Mesenteric fat pad (tissue), 1 donor: ENCODE measurements around the gene CSNK1A1L. TPM values are rescaled to one million over a fixed set of nuclear protein-coding genes. Genes with fewer than 3 reads are reported as not detected.
"Not testable (repeated sequence)": the region's sequence is repeated elsewhere in the genome, so short reads cannot be mapped to it uniquely, and the experiment has no call there.

Source experiments
- DNase-seq: peaks from one replicate; pipeline ENCODE4 v3.0.0-alpha.2; 2020; ENCODE audit warnings: low spot score
- total RNA-seq: library from RNA; stranded (reverse); fragmentation: NEBNext Ultra II Directional; extraction: Animal tissue kit (Norgen Biotek cat#: 25700); gene quantifications from one replicate; pipeline ENCODE4 v1.2.1, GENCODE V29; 2021
- donor health status: DM: yes; HTN: yes; CAD: no.

Gene CSNK1A1L
- total RNA-seq, 1 donor from 2014 or later = not detected

DNA sequence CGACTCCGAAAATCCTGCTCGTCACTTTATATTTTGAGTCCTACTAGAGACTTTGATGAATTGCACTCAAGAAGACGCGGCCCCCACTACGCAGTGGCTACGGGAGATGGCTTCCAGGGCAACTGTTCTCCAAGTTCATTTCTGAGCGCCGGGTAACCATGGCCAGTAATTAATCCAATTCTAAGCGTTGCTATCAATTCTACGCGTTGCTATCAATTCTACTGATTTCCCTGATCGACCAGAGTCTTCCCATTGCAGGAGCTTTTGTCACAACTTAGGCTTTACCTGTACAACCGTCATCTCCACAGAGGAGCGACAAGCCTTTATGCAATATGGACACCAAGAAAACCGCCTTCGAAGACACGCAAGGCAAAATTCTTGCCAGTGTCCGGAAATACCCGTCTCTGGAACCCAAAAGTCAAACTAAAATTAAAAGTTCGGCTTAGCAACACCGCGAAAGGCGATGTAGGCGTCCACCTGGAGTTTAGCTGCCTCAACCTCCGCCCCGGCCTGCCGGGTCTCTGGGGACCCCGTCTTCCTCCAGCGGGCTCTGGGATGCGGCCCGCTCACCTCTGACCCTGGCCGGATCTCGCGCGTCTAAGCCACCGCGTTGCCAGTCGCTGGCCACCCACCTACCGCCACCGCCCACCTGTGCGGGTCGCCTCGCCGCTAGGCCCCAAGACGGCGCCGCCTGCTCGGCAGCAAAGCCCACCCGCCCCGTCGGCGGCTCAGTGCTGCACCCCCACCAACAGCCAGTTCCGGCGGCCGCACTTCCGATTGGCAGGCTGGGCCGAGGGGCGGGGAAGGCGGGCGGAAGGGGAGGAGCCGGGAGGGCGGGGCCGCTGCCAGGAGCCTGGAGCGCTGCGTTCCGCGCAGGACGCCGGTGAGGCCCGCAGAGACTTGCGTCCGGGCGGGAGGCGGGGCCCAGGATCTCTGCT is 46.3 kb downstream of the CSNK1A1L start, which contains the start of gene SUPT20H:
TSS of gene SUPT20H (minus strand) at position 779 of the 938 bp plus-strand sequence. CDS start 8,198 bp downstream, outside the sequence.
- peak; percentile 98 for DNase-seq

DNA sequence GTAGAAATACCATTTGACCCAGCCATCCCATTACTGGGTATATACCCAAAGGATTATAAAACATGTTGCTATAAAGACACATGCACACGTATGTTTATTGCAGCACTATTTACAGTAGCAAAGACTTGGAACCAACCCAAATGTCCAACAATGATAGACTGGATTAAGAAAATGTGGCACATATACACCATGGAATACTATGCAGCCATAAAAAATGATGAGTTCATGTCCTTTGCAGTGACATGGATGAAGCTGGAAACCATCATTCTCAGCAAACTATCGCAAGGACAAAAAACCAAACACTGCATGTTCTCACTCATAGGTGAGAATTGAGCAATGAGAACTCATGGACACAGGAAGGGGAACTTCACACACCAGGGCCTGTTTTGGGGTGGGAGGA is 49.2 kb downstream of the CSNK1A1L start:
- not testable (repeated sequence) for DNase-seq

Other genes starting within 250 kb of the CSNK1A1L start
- gene SMAD9, start 185.4 kb downstream of the CSNK1A1L start, total RNA-seq = 9.0 TPM
- gene ALG5, start 106.3 kb downstream of the CSNK1A1L start, total RNA-seq = 44.0 TPM
- gene EXOSC8, start 104.9 kb downstream of the CSNK1A1L start, total RNA-seq = 24.5 TPM
- gene SUPT20H, start 46.0 kb downstream of the CSNK1A1L start, total RNA-seq = 33.3 TPM